Islet of Langerhans (tissue), 1 donor: ENCODE data around the gene PINK1.

Experiments
- FAIRE-seq: peaks from one replicate; lab custom pipeline; 2011; peaks lifted over from hg19 to GRCh38; lab: Jason Lieb, UNC

PINK1 gene

DNA sequence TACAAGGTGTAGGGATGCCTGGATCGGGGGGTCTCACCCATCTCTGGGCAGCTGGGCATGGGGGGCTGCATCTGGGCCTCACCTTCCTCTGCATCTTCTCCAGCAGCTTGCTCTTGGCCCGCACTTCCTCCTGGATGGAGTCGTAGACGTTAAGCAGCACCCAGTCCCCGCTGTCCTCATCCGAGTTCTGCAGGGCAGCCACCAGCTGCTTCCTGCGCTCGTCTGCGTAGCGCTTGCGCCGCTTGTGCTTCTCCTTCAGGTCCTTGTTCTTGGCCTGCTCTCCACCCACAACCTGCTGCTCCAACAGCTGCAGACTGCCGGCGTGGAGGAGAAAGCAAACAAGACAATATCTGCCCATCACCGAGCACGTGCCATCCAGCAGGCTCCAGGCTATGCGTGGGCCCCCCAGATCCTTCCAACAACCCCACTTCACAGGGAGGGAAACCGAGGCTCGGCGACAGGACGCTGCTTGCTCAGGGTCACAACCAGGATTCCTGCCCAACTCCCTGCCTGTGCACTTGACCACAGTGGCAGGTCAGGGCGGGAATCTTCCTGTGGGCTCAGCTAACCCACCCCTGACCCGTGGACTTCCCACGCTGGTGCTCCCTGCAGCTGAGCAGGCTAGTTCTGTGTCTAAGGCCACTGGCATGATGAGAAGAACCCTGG, 49.4 kb downstream of the PINK1 start:
- no peak for FAIRE-seq

DNA sequence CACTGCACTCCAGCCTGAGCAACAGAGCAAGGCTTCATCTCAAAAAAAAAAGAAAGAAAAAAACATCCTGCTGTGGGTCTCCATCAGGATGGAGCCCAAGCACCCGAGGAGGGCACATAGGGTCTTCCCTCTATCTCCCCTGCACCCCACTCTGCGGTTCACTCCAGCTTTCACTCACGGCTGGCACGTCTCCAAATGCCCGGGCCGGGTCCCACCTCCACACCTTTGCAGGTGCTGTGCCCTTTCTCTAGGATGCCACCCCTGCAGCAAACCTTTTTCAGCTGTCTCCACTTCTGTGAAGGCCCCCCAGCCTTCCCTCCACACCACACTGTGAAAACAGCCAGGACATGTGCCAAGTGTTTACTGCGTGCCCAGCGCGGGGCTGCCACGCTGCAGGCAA, 50.4 kb downstream of the PINK1 start:
- FAIRE-seq = no peak

DNA sequence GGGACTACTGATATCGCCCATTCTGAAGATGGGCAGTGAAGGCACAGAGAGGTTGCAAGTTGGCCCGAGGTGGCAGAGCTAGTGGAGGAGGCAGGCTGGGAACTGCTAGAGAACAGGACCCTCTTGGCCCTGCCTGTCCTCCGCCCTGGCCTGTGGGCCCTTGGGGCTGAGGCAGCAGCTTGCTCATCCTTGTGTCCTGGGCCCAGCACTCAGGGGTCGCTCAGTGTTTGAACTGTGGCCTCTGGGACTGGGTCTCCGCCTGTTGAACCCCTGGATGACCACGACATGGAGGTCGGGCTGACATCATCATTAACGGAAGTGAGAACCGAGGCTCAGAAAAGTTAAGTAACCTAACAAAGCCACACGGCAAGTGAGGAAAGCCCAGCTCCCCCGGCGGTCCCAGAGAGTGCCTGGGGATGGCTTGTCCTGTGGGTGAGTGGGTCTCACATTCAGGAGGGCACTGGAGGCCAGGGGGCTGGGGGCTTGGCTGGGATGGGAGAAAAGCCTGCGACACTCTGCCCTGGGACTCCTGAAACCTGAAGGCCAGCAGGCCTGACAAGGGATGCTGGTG, 50.9 kb downstream of the PINK1 start:
- FAIRE-seq = no peak

DNA sequence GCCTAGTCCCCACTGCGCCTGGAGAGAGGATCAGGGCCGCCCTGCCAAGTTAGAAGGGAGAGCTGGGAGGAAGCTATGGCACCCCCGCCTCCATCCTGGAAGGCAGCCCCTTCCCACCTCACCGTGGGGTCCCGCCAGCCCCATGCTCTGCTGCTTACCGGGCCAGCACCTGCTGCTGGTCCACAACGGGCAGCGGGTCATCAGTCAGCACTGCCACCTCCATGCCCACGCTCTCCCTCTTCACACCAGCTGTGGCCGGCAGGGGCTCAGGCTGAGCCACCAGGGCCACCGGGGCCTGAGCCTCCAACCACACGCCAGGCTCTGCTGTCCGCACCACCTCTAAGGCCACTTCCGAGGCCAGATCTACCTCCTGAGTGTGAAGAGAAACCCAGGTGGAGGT, 51.4 kb downstream of the PINK1 start:
- no peak for FAIRE-seq

DNA sequence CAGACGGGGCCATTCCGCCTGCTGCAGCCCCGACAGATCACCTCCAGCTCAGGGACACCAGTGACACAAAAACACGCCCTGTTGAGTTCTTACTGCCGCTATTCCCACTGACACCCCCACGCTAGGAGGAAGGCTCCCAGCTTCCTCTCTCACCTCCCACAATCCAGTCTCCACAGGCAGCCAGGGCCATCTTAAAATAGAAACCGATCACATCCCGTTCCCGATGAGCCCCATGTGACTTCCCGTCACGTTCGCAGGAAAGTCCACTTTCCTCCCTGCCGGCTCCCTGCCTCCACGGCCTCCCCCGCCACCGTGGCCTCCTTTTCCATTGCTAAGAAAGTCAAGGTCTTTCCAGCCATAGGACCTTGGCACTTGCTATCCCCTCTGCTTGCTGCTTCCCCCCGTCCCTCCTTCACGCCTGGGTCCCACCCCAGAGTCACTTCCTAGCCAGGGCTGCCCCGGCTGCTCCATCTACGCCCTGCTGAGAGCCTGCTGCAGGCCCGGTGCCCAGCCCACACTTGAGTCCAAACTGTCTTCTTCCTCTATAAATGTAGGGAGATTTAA, 51.9 kb downstream of the PINK1 start:
- no peak for FAIRE-seq

DNA sequence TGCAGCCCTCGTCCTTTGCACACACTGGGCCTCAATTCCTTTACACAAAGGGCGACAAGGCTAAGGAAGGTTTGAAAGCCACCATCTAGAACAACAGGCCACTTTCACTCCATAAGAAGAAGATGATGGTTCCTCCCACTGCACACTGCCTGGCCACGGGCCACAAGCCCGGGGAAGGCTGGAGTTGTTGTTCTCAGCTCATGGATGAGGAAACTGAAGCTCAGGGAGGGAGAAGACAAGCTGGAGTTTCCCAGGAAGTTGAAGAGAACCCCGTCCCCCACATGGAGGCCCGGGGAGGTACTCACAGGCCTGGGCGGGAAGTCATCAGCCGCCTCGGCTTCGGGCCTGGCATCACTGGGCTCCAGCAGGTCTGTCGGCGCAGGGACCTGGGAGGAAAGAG, 52.5 kb downstream of the PINK1 start:
- FAIRE-seq = no peak

DNA sequence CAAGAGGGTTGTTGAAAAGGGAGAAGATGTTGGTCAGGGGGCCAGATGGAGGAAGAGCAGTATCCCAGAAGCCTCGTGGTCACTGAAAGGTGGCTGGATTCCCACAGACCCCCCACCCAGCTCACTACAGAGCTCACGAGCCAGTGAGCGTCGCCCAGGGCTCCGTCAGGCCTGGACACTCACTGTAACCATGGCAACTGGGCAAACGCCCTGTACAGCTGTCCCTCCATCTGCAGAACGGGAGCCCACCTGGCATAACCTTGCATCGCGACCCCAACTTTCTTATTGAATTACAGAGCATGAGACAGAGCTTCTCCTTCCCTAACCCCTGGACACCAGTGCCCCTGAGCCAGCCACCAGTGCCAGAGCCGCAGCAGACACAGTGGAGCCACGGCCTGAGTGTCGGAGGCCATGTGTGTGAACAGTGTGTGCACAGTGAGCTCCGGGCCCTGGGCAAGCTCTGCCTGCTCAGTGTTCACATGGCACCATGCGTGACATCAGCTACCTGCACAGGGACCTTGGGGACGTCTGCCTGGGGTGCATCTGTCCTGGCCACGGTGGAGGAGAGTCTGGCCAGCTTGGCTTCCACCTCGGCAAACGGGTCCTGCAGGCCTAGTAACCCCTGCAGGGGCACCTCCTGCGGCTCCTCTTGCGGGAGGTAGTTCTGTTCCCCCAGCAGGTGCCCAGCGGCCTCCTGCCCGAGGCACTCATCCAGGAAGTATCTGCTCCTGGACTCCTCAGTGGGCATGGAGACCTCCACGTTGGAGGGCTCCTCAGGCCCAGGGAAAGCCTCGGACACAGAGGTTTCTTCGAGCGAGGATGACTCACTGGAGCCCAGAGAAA, 53.8 kb downstream of the PINK1 start:
- FAIRE-seq = no peak

DNA sequence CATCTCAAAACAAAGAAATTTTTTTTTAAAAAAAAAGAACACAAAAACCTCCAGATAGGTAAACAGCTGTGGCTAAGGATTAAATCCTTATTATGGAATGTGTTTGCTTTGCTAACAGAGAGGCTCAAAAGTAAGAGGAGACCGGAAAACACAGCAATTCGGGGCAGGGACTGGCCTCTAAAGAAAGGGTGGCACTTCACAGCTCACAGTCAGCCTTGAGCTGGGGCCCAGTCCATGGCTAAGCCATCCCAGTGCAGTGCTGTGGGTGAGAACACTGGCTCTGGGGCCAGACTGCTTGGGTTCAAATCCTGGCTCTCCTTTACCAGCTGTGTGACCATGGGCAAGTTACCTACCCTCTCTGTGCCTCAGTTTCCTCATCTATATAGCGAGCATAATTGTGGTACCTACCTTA, 56.4 kb downstream of the PINK1 start:
- no peak for FAIRE-seq

DNA sequence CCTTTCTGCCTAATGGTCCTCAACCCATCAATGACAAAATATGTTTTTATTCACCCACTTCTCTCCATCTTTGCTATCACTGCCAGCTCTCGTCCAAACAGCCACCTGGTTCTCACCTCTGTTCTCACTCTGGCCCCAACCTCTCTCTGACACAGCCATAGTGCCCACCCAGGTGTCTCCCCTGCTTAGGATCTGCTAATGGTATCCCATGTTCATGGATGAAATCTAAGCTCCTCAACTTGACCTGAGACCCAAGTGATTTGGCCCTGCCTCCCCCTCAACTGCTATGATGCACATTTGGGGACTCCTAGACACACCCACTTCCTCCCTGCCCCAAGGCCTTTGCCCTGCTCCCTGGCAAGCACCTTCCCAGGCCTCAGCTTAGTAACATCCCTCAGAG, 58.6 kb downstream of the PINK1 start:
- FAIRE-seq = no peak

DNA sequence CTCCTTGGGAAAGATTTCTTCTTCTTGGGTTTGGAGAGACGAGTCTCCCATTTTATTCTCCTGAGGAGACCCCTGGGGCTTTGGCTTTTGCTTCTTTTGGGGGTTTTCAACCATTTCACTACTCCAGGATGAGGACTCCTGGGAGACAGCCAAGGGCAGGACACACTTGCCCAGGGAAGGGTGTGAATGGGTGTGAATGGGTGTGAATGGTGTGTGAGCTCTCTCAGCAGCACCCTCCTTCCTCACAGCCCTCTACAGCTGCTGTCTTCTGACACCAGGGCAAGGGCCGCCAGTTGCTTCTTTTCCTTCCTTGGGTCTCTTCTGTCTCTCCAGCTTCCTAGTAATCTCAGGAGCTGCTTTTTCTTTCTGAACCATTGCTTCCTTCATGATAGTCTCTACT, 60.4 kb downstream of the PINK1 start:
- FAIRE-seq = no peak

DNA sequence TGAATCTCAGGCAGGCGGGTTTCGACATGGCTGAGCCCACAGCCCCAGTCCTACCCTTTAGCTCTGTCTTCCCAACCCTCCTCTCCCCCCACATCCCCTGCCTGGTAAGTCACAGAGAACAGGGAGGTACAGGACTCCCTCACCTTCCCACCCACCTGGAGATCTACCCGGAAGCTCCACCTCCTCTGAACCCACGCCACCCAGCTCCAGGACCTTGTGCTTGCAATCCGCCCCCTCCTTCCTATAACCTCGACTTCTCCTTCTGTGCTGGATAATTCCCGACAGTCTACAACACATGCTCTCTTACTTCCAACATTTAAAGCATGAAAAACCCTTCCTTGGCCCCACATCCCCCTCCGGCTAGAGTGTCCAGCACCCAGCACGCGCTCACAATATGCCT, 62.3 kb downstream of the PINK1 start:
- FAIRE-seq = no peak

DNA sequence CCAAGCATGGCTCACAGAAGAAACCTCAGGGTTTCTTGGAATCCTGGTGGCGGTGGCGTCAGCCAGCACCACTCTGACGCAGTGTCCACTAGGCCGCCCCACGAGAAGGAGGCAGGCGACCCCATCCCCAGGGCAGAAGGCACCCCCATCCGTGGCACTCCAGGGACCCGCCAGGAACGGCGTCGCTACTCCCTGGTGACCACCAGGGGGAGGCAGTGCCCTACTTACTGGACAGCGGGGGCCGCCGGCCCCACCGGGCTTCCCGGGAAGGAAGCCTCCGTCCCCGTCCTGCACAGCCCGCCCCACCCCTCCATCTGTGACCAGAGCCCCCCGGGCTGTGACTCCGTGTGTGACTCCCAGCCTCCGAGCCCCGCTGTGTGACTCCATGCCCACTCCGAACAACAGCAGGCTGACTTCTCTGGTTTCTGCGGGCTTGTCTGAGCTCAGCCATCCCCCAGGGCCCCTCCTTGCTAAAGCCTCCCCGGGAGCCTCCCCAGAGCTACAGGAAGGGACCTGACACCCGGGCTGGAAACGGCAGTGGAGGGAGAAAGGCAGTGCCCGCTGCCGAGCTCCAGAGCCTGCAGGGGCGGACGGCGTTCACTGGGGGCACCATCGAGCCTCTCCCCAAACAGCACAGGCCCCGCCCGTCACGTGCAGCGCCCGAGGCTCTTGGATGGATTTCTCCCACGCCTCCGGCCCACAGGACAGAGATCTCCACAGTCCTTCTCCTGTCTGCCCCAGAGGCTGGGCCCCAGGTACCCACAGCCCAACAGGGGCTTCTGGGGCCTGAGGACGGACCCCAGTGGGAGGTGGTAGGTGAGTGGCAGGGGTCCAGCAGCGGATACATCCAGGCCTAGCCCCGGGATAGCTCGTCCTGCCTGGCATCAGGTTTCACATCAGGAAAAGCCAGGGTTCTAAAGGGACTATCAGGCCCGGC, 63.4 kb downstream of the PINK1 start:
- FAIRE-seq = no peak

DNA sequence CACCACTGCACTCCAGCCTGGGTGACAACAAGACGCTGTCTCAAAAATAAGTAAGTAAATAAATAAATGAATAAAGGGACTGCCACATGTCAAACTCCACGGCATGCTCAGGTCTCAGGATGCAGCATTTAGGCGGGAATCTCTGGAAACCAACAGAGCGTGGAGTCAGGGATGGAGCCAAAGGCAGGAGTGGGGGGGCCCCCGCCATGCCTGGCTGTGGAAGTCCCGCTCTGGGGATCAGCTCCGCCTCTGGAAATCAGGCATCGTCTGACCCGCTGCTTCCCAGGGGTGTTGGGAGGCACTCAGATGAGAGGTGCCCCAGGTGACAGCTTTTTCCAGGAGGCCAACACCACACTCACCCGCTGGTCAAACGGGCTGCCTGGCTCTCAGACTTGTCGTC, 64.3 kb downstream of the PINK1 start:
- no peak for FAIRE-seq

DNA sequence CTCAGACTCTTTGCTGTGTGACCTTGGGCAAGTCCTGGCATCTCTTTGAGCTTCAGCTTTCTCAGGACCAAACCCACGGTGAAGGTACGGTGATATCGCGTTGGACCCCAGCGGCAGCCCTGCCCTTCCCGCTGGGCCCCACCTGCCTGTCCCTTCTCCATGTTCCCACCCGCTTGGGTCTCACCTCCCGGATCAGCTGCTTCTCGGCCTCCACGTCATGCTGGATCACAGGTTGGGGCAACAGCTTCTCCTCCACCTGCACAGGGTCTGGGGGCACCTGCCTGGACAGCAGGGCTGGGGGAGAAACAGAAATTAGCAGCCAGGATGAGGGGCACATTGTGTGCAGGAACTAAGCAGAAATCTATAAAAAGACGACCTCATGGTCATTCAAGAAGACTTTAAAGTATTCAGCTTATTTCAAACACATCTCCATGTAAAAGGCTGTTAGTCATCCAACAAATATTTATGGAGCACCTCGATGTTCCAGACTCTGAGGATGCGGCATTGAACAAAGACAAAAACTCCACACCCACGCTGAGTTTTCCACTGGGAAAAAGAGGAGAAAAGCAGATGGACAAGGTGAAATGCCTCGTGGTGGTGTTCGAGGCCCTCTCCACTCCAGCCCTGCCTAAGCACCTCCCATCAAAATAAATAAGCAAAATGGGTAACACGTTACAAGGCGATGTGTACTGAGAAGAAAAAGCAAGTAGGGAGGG, 65.1 kb downstream of the PINK1 start:
- FAIRE-seq = no peak

DNA sequence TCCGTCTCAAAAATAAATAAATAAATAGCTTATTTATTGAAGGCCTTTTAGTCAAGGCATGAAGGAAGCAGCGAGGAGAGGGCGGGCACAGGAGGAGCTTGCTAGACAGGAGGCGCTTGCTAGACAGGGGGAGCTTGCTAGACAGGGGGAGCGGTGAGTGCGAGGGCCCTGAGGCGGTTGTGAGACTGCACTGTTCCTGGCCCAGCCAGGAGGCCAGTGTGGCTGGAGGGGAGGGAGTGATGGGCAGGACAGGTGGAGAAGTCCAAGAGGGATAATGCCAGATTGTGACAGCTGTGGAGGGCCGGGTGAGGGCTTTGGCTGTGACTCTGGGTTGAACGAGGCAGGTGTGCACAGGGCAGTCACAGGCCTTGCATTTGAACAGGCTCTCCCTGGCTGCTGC, 66.3 kb downstream of the PINK1 start:
- FAIRE-seq = no peak

DNA sequence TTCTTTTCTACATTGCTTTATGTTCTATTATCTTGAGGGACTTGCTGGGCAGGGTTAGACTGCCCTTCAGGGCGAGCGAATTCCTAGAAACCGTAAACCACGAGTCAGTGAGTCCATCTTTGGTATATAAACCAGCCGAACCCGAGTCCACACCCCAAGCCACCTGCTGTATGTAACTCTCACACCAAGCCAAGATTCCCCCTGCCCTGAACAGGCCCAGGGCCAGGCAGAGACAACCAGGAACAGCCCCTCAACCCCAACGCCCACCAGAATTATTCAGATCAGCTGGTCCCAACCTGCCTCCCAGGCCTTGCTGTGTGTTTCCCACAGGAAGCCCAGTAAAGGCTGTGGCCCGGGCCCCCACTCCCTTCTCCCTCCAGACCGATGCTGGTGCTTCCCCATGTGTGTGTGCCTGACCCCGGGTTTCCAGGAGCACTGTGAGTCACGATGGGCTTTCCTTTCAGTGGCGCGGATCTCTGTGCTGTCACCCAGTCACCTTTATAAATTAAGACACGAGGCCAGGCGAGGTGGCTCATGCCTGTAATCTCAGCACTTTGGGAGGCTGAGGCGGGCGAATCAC, 67.5 kb downstream of the PINK1 start:
- no peak for FAIRE-seq
